ENCODE data around the gene TXNIP.

Gene TXNIP

DNA sequence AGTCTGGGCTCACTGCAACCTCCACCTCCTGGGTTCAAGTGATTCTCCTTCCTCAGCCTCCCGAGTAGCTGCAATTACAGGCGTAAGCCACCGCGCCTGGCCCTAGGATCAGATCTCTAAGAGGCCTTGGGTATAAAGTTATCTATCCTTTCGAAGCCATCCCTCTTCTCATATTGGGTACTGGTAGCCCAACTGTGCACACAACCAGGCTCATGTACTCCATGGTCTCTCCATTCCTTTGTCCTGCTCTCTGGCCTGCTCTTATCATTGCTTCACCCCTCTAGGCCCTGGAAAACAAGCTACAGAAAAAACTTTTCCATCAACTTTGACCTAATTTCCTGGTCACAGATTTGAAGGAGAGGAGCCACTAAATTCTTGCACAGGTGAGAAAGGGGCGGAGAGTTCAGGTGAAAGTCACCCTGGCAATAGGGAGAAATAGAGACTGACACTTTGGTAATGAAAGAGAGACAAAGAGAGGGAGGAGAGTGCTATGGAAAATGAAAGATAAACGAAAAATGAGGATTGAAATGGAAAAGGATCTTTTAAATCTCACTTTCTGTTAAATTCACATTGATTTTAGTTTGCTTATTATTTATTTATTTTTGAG, 6.0 kb downstream of the TXNIP start:
- no peak overlapping the region for H3K4me3 ChIP-seq (ENCODE audit: low read depth in 1 of 2, low read length in 1 of 2)
- peaks cover 45% of the 10 kb centered on the region for H3K36me3 ChIP-seq
- H3K27ac ChIP-seq = peak overlapping the region; percentile 94
- H3K27me3 ChIP-seq = no peaks in the 10 kb centered on the region
- H3K9me3 ChIP-seq = no peaks in the 10 kb centered on the region
- TF ChIP-seq, protein P1, sequence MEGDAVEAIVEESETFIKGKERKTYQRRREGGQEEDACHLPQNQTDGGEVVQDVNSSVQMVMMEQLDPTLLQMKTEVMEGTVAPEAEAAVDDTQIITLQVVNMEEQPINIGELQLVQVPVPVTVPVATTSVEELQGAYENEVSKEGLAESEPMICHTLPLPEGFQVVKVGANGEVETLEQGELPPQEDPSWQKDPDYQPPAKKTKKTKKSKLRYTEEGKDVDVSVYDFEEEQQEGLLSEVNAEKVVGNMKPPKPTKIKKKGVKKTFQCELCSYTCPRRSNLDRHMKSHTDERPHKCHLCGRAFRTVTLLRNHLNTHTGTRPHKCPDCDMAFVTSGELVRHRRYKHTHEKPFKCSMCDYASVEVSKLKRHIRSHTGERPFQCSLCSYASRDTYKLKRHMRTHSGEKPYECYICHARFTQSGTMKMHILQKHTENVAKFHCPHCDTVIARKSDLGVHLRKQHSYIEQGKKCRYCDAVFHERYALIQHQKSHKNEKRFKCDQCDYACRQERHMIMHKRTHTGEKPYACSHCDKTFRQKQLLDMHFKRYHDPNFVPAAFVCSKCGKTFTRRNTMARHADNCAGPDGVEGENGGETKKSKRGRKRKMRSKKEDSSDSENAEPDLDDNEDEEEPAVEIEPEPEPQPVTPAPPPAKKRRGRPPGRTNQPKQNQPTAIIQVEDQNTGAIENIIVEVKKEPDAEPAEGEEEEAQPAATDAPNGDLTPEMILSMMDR (IDR thresholded peaks at IDR 0.05) = no peak
- peaks cover 55 to 70% of the 10 kb centered on the region in 2 experiments for H3K4me1 ChIP-seq (ENCODE audit: control insufficient read depth in 1 of 2, insufficient read depth in 1 of 2, low read depth in 1 of 2, low read length in 1 of 2)

DNA sequence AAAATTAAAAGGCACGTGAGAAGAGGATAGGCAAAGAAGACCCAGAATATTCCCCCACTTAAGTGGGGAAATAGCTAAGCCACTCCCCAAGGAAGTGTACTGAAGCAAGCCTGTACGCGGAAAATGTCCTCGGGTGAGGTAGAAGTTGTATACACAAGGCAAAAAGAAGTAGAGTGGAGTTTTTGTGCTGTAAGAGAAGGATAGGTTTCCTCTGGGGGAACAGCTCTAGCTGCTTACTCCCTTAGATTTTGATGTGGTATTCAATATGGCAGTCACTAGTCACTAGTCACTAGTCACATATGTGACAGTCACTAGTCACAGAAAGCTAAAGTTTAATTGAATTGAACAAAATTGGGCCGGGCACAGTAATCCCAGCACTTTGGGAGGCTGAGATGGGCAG, 7.6 kb downstream of the TXNIP start:
- peaks cover 29% of the 10 kb centered on the region for H3K36me3 ChIP-seq
- H3K4me3 ChIP-seq (ENCODE audit: low read depth in 1 of 2, low read length in 1 of 2) = no peak overlapping the region
- H3K9me3 ChIP-seq = no peaks in the 10 kb centered on the region
- peak overlapping the region; percentile 56 for H3K27ac ChIP-seq
- TF ChIP-seq, protein P1 (IDR thresholded peaks at IDR 0.05) = no peak
- H3K27me3 ChIP-seq = no peaks in the 10 kb centered on the region
- H3K4me1 ChIP-seq (ENCODE audit: control insufficient read depth in 1 of 2, insufficient read depth in 1 of 2, low read depth in 1 of 2, low read length in 1 of 2) = peaks cover 71 to 75% of the 10 kb centered on the region in 2 experiments

DNA sequence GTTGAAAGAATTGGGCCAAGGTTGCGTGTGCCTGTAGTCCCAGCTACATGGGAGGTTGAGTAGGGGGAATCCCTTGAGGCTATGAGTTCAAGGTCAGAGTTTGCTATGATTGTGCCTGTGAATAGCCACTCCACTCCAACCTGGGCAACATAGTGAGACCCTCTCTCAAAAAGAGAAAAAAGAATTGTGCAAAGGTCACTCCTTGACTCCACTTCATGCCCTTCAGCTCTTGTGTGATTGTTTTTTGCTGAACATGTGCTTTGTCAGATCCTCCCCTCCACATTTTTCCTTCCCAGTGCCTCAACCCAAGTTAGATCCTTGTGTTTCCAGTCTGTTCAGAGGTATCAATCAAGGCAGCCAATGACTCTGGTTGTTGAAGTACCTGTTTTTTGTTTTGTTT, 8.5 kb downstream of the TXNIP start:
- peaks cover 75 to 78% of the 10 kb centered on the region in 2 experiments for H3K4me1 ChIP-seq (ENCODE audit: control insufficient read depth in 1 of 2, insufficient read depth in 1 of 2, low read depth in 1 of 2, low read length in 1 of 2)

DNA sequence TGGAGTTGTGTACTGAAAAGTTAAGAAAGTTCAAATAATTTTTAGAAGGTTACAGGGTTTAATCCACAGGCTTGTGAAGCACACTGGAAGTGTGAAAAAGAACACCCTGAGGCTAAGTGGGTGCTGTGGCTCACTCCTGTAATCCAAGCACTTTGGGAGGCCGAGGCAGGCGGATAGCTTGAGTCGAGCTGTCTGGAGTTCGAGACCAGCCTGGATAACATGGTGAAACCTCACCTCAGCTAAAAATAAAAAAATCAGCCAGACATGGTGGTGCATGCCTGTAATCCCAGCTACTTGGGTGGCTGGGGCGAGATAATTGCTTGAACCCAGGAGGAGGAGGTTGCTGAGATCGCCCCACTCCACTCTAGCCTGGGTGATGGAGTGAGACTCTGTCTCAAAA, 9.8 kb downstream of the TXNIP start:
- Histone ChIP-seq H3K9me3 (no peaks in the 10 kb centered on the region), H3K27me3 (no peaks in the 10 kb centered on the region), H3K4me1 (ENCODE audit: control insufficient read depth in 1 of 2, insufficient read depth in 1 of 2, low read depth in 1 of 2, low read length in 1 of 2) (peaks cover 75 to 77% of the 10 kb centered on the region in 2 experiments), H3K4me3 (ENCODE audit: low read depth in 1 of 2, low read length in 1 of 2) (peak overlapping the region; percentile 53 to 58), H3K36me3 (peaks cover 7% of the 10 kb centered on the region), H3K27ac (peak overlapping the region; percentile 98)
- TF ChIP-seq, protein P1 (IDR thresholded peaks at IDR 0.05) = no peak

More for the DNA sequence above, 8.5 kb downstream of the TXNIP start:
- TF ChIP-seq, protein P1 (IDR thresholded peaks at IDR 0.05) = no peak
- Histone ChIP-seq H3K27me3 (no peaks in the 10 kb centered on the region), H3K9me3 (no peaks in the 10 kb centered on the region), H3K36me3 (peaks cover 20% of the 10 kb centered on the region), H3K4me3 (ENCODE audit: low read depth in 1 of 2, low read length in 1 of 2) (no peak overlapping the region), H3K27ac (peak overlapping the region; percentile 56)

DNA sequence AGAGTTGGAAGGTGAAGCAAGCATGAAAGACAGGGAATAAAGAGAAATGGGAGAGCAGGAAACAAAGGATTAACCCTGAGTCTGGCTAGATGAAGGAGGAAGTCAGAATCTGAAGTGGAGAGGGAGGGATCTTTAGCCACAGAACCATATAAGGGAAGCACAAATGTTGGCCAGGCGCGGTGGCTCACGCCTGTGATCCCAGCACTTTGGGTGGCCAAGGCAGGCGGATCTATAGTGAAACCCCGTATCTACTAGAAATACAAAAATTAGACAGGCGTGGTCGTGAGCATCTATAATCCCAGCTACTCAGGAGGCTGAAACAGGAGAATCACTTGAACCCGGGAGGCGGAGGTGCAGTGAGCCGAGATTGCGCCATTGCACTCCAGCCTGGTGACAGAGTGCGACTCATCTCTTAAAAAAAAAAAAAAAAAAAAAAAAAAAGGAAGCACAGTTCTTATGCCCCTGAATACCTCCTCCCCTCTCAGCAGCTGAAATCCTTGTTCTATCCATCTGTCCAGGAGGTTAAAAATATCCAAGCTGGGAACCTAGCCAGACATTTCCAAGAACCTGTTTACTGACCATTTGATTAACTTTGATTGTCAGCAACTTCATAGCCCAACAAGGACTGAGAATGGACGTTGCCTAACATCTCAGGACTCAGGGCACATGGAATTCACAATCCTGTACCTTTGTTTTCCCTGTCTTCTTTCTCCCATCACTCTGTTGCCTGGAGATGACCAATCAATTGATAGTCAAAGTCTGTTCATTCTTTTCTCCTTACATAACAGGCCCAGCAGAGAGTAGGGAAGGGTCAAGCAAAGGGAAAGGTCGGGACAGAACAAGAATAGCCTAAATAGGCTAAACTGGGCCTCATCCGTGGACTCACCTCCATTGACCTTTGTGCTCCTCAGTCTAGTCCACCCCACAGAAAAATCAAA, 10.6 kb downstream of the TXNIP start:
- Histone ChIP-seq H3K27ac (peak overlapping the region; percentile 98), H3K4me3 (ENCODE audit: low read depth in 1 of 2, low read length in 1 of 2) (peak overlapping the region; percentile 53 to 58), H3K4me1 (ENCODE audit: control insufficient read depth in 1 of 2, insufficient read depth in 1 of 2, low read depth in 1 of 2, low read length in 1 of 2) (peaks cover 82% of the 10 kb centered on the region in 2 experiments), H3K9me3 (no peaks in the 10 kb centered on the region), H3K36me3 (peaks cover under 1% of the 10 kb centered on the region), H3K27me3 (no peaks in the 10 kb centered on the region)
- TF ChIP-seq, protein P1 (IDR thresholded peaks at IDR 0.05) = no peak
